Loucy (cell line): ENCODE data around the gene MPDU1.
"Not testable (repeated sequence)": the region's sequence is repeated elsewhere in the genome, so short reads cannot be mapped to it uniquely, and the experiment has no call there.

ENCODE experiments used
- H2AFZ ChIP-seq: fragments of 200-600 bp; sonication (generic); 2 replicates; pipeline ENCODE4 v1.6.0; 2016; ENCODE audit warnings: antibody characterized with exemption, mild to moderate bottlenecking, low read length, moderate library complexity
- H3F3A ChIP-seq: fragments of 200-600 bp; 2 replicates; pipeline ENCODE4 v1.6.0; 2016; ENCODE audit warnings: antibody characterized with exemption, low read depth, mild to moderate bottlenecking
- H3K27me3 ChIP-seq: fragments of 200-600 bp; sonication (generic); 2 replicates; pipeline ENCODE4 v1.6.1; 2014; ENCODE audit warnings: low read length, mild to moderate bottlenecking; ENCODE audit not compliant: insufficient read depth, poor library complexity, severe bottlenecking
- H3K36me3 ChIP-seq: fragments of 200-600 bp; sonication (generic); 2 replicates; pipeline ENCODE4 v1.6.1; 2016; ENCODE audit warnings: low read length; ENCODE audit not compliant: insufficient read depth
- H3K4me1 ChIP-seq: fragments of 200-600 bp; sonication (generic); 2 replicates; pipeline ENCODE4 v1.5.1; 2014; ENCODE audit warnings: low read length, mild to moderate bottlenecking; ENCODE audit not compliant: insufficient read depth, poor library complexity, severe bottlenecking
- H3K4me2 ChIP-seq: fragments of 200-600 bp; sonication (generic); 2 replicates; pipeline ENCODE4 v1.6.0; 2014; ENCODE audit warnings: antibody characterized with exemption, low read length, low read depth, mild to moderate bottlenecking; ENCODE audit not compliant: poor library complexity, severe bottlenecking
- H3K4me3 ChIP-seq: fragments of 200-600 bp; sonication (generic); 2 replicates; pipeline ENCODE4 v1.5.1; 2014; ENCODE audit warnings: low read length, mild to moderate bottlenecking, mixed read lengths; ENCODE audit not compliant: poor library complexity, severe bottlenecking
- H3K79me2 ChIP-seq: fragments of 200-600 bp; sonication (generic); 2 replicates; pipeline ENCODE4 v1.6.1; 2014; ENCODE audit warnings: low read length; ENCODE audit not compliant: insufficient read depth
- H3K9ac ChIP-seq: fragments of 200-600 bp; sonication (generic); 2 replicates; pipeline ENCODE4 v1.6.0; 2014; ENCODE audit warnings: mild to moderate bottlenecking, low read depth, low read length, moderate library complexity; ENCODE audit not compliant: poor library complexity, severe bottlenecking
- H3K9me2 ChIP-seq: fragments of 200-600 bp; sonication (generic); replicated peaks from 2 replicates; pipeline ENCODE4 v1.6.1; 2016; ENCODE audit warnings: low read depth, low read length, mixed read lengths
- H3K9me3 ChIP-seq: fragments of 200-600 bp; sonication (generic); 2 replicates; pipeline ENCODE4 v1.6.1; 2014; ENCODE audit warnings: mild to moderate bottlenecking, antibody characterized with exemption, low read length, low read depth; ENCODE audit not compliant: insufficient read depth
- H4K20me1 ChIP-seq: fragments of 200-600 bp; sonication (generic); 2 replicates; pipeline ENCODE4 v1.6.0; 2014; ENCODE audit warnings: antibody characterized with exemption, low read length, mild to moderate bottlenecking; ENCODE audit not compliant: insufficient read depth, poor library complexity, severe bottlenecking
- CTCF ChIP-seq: fragments of 200-600 bp; sonication (generic); conservative IDR thresholded peaks from 2 replicates; pipeline ENCODE4 v1.5.1; 2014; ENCODE audit warnings: mild to moderate bottlenecking, antibody characterized with exemption, low read length
- EZH2phosphoT487 ChIP-seq: fragments of 200-600 bp; IDR thresholded peaks from 2 replicates; pipeline ENCODE4 v1.6.1; 2018; ENCODE audit warnings: antibody characterized with exemption, mild to moderate bottlenecking, moderate library complexity, borderline replicate concordance

The MPDU1 gene

GRCh38 chr17:7623661-7624060, 40.0 kb downstream of the MPDU1 start:
- TF ChIP-seq EZH2phosphoT487 (no peak), CTCF (no peak)
- Histone ChIP-seq H3K9me2 (no peaks in the 10 kb centered on the region), H3K4me3 (no peak overlapping the region), H4K20me1 (no peaks in the 10 kb centered on the region), H3K27me3 (no peaks in the 10 kb centered on the region), H3F3A (no peaks in the 10 kb centered on the region), H3K4me2 (no peak overlapping the region), H2AFZ (no peak overlapping the region), H3K9ac (no peak overlapping the region), H3K4me1 (peaks cover 7% of the 10 kb centered on the region), H3K9me3 (no peaks in the 10 kb centered on the region), H3K36me3 (no peaks in the 10 kb centered on the region), H3K79me2 (peaks cover 7% of the 10 kb centered on the region; the same call in 1 of the 2 replicates)

- H3K9ac ChIP-seq, H3K4me1 ChIP-seq: not testable (repeated sequence)
Measured at GRCh38 chr17:7625749-7626148, 42.1 kb downstream of the MPDU1 start.

GRCh38 chr17:7626307-7626706, 42.7 kb downstream of the MPDU1 start:
- Histone ChIP-seq H3K9me3 (no peaks in the 10 kb centered on the region), H2AFZ (no peak overlapping the region), H3K4me1 (peaks cover 7% of the 10 kb centered on the region), H3K9me2 (no peaks in the 10 kb centered on the region), H3K9ac (peak overlapping the region; percentile 87), H3F3A (no peaks in the 10 kb centered on the region), H4K20me1 (no peaks in the 10 kb centered on the region), H3K36me3 (no peaks in the 10 kb centered on the region), H3K27me3 (no peaks in the 10 kb centered on the region), H3K4me2 (peak overlapping the region; percentile 88), H3K4me3 (peak overlapping the region; percentile 94), H3K79me2 (peaks cover 7% of the 10 kb centered on the region; the same call in 1 of the 2 replicates)
- no peak for TF ChIP-seq CTCF
- TF ChIP-seq EZH2phosphoT487: no peak

More at GRCh38 chr17:7625749-7626148, 42.1 kb downstream of the MPDU1 start:
- not testable (repeated sequence) for H3K9me3 ChIP-seq, H3K4me3 ChIP-seq, H4K20me1 ChIP-seq, H3K36me3 ChIP-seq, H2AFZ ChIP-seq, H3K27me3 ChIP-seq, H3K4me2 ChIP-seq, H3K79me2 ChIP-seq, H3K9me2 ChIP-seq, H3F3A ChIP-seq

- Histone ChIP-seq H2AFZ (peak overlapping the region; percentile 87; the same call in 1 of the 2 replicates), H3K4me1 (peaks cover 7% of the 10 kb centered on the region), H3K4me2 (peak overlapping the region; percentile 88), H4K20me1 (no peaks in the 10 kb centered on the region), H3K9me3 (no peaks in the 10 kb centered on the region), H3K9me2 (no peaks in the 10 kb centered on the region), H3K27me3 (no peaks in the 10 kb centered on the region), H3K36me3 (no peaks in the 10 kb centered on the region), H3K4me3 (peak overlapping the region; percentile 94), H3K9ac (peak overlapping the region; percentile 87), H3F3A (no peaks in the 10 kb centered on the region), H3K79me2 (peaks cover 7% of the 10 kb centered on the region; the same call in 1 of the 2 replicates)
- TF ChIP-seq CTCF (no peak), EZH2phosphoT487 (no peak)
Measured at GRCh38 chr17:7626956-7627249, 43.3 kb downstream of the MPDU1 start.
